Left lobe of liver (tissue), 2 donors: ENCODE data around the gene CCPG1. TPM values are rescaled to one million over a fixed set of nuclear protein-coding genes. Genes with fewer than 3 reads are reported as not detected.
"Not testable (repeated sequence)": the region's sequence is repeated elsewhere in the genome, so short reads cannot be mapped to it uniquely, and the experiment has no call there.

Experiments used
- ATAC-seq: fragments of 200-7000 bp; cut with Tn5 transposase; one replicate; pipeline ENCODE4 v1.9.1; 2020; ENCODE audit warnings: mild to moderate bottlenecking, moderate library complexity
- DNase-seq: peaks from one replicate; pipeline ENCODE4 v3.0.0-alpha.2; 2020; ENCODE audit warnings: low spot score
- total RNA-seq: library from RNA; stranded (reverse); gene quantifications from one replicate; pipeline ENCODE4 v1.2.1, GENCODE V29; 2021
- donor health status: DM: no; HTN: no; CAD: no; lungs with moderate emphysema.
- donor health status: DM: no; HTN: yes; CAD: no.

CCPG1 gene
- 60.2 TPM for total RNA-seq

GRCh38 chr15:55408012-55408928, at the start of gene CCPG1, which contains the start of gene PIERCE2:
TSS of gene CCPG1 (minus strand) at chr15:55408359. CDS start at chr15:55389424, 18,935 bp downstream.
TSS of gene PIERCE2 (plus strand) at chr15:55408495. CDS start at chr15:55408769, 274 bp downstream.
- DNase-seq (peak; percentile 95), ATAC-seq (peak; percentile 96)

- ATAC-seq = no peak
Observed at GRCh38 chr15:55457401-55458022, 49.4 kb upstream of the CCPG1 start.

GRCh38 chr15:55447030-55447394, 38.9 kb upstream of the CCPG1 start:
- ATAC-seq, DNase-seq: not testable (repeated sequence)

More at GRCh38 chr15:55457401-55458022, 49.4 kb upstream of the CCPG1 start:
- no peak for DNase-seq

- not testable (repeated sequence) for ATAC-seq, DNase-seq
Observed at GRCh38 chr15:55446379-55447029, 38.3 kb upstream of the CCPG1 start.

- DNase-seq, ATAC-seq: not testable (repeated sequence)
Observed at GRCh38 chr15:55445936-55446335, 37.8 kb upstream of the CCPG1 start.

- DNase-seq, ATAC-seq: not testable (repeated sequence)
Observed at GRCh38 chr15:55443141-55443540, 35.0 kb upstream of the CCPG1 start.

GRCh38 chr15:55434989-55435825, 27.0 kb upstream of the CCPG1 start:
- DNase-seq = peak; percentile 7
- ATAC-seq = peak; percentile 95

GRCh38 chr15:55422089-55422488, 13.9 kb upstream of the CCPG1 start:
- no peak for ATAC-seq
- no peak for DNase-seq

GRCh38 chr15:55420171-55420866, 12.2 kb upstream of the CCPG1 start:
- ATAC-seq = no peak
- DNase-seq = no peak

- not testable (repeated sequence) for ATAC-seq, DNase-seq
Observed at GRCh38 chr15:55417678-55418077, 9.5 kb upstream of the CCPG1 start.

GRCh38 chr15:55408976-55409375, 817 bp upstream of the CCPG1 start:
- not testable (repeated sequence) for DNase-seq, ATAC-seq

- ATAC-seq (peak; percentile 35), DNase-seq (no peak)
Observed at GRCh38 chr15:55407498-55408011, 604 bp downstream of the CCPG1 start.

- ATAC-seq (no peak), DNase-seq (no peak)
Observed at GRCh38 chr15:55403531-55403930, 4.6 kb downstream of the CCPG1 start.

- ATAC-seq = peak; percentile 71
- DNase-seq = no peak
Observed at GRCh38 chr15:55402707-55403106, 5.5 kb downstream of the CCPG1 start.

GRCh38 chr15:55401786-55402246, 6.3 kb downstream of the CCPG1 start:
- DNase-seq (no peak), ATAC-seq (no peak)

GRCh38 chr15:55400050-55400449, 8.1 kb downstream of the CCPG1 start:
- not testable (repeated sequence) for DNase-seq, ATAC-seq

- no peak for ATAC-seq
Observed at GRCh38 chr15:55398243-55398642, 9.9 kb downstream of the CCPG1 start.

GRCh38 chr15:55394694-55395093, 13.5 kb downstream of the CCPG1 start:
- DNase-seq = no peak
- ATAC-seq = no peak

More at GRCh38 chr15:55398243-55398642, 9.9 kb downstream of the CCPG1 start:
- DNase-seq = no peak

- ATAC-seq (no peak), DNase-seq (no peak)
Observed at GRCh38 chr15:55389264-55389607, 18.9 kb downstream of the CCPG1 start.
